Activated CD4-positive, alpha-beta T cell treated with anti-CD3 and anti-CD28 coated beads, Interleukin-2, amount 50 U/mL, for 16 hours (primary cell): ENCODE data around the gene C9orf78.

Experiments used
- DNase-seq: peaks from one replicate; pipeline ENCODE4 v3.0.0-alpha.2; 2020

C9orf78 gene

DNA sequence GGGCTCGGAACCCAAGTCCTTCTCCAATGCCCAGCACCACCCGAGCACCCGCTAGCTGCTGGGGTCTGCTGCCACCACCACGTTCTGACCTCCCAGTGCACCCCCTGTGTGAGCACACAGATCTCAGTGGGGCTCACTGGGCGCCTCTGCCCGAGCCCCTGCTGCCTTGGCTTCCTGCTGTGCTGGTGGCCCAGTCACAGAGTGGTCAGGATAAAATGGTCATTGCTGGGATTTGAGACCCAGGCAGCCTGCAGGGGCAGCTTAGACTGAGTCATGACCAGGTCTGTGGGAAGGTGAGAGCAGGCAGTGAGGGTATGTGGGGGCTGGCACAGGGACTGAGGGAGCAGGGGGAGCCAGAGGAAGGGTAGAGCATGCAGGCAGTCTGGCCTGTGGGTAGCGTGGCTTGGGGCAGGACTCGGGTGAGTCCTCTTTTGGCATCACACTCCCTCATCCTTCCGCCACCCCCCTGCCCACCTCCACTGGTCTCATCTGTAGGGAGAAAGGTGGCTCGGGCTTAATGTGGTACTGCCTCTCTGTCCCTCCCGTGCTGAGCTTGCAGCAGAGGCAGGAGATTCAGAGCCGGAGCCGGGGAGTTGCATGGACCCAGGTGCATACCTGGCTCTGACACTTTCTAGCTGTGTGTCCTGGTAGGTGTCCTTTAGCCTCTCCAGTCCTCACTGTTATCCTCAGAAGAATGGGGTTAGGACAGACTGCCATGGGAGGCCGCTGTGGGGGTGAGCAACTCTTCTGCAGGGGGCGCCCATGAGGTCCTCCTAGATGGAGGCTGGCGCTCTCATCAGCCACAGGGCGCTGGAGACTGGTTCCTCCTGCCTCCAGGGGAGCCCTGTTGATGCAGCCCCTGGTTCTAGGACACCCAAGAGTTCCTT lies 32.3 kb upstream of the C9orf78 start:
- DNase-seq, result peak; percentile 34

DNA sequence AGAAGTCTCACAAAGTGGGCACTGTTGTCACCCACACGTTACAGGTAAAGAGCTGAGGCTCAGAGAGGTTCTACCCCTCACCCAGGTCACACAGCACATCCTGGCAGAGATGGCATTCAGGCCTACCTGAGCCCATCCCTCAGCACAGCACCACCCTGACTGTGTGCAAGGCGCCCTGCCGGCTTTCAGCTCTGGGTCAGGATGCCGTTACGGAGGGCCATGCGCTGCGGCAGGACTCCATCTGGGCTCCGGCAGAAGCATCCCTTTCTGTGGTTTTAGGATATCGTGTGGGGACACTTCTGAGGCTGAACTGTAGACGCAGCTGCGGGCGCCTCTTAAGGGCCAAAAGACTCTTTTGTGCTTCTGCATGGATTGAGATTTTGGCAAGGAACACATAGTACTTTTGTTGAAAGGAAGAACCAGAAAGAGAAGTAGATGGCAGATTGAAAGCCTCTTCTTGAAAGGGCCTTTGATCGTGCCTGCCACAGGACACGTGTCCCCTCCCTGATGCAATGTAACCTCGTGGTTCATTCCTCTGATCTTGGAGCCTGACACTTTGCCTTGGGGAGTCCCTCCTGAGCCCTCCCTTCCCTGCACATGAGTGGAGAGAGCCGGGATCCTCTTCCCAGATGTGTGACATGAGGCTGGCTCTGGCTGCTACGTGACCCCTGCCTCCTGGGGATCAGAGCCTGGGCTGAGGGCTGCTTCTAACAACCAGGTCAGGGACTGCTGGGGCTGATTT lies 31.5 kb upstream of the C9orf78 start:
- peak; percentile 36 for DNase-seq

DNA sequence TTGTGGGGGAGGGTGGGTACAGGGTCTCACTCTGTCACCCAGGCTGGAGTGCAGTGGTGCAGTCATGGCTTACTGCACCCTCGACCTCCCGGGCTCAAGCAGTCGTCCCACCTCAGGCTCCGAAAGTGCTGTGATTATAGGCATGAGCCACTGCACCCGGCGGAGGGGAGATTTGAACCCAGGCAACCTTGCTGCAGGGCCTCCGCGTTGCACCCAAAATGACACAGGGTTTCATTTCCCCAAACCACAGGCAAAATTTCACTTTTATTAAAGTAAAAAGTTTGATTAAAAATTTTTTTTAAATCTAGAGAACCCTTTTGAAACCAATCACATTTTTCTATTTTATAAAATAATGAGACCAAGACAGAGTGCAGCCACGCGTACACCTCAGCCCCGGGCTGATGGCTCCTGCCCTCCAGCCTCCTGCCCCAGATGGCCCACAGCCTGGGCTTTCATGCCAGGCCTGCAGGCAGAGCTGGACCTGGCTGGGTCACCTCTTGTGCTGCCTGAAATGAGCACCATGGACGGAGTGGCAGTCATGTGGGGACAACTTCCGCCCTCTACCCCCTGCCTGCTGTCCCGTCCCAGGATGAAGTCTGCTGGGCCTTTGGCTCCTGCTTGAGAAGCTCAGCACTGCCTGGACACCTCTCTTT lies 30.7 kb upstream of the C9orf78 start:
- DNase-seq, result no peak

DNA sequence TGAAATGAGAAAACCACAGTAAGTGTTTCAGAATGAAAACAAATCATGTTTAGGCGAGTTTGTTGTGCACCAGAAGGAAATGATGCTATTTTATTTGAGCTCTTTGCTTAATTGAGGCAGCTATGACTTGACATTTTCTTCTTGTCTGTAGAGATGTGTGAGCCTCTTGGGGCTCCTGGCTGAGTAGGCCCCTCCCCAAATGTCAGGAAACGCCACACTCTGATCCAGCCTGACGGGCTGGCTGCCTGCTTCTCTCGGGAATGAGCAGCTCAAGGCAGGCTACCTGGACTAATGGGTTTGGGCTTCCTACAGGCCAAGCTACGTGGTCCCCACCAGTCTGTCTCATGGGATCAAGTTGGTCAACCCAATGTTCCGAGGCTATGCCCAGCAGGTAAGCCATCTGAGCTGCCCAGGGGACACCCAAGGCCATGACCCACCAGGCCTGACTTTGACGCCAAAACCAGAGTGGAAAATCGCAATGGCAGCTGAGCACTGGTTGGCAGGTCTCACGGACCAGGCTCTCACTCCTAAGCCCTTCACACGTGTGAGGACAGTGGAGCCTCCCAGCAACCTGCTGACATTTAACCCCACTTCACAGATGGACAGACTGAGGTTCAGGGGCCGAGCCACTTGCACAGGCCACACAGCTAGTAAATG lies 30.0 kb upstream of the C9orf78 start:
- peak; percentile 80 for DNase-seq

DNA sequence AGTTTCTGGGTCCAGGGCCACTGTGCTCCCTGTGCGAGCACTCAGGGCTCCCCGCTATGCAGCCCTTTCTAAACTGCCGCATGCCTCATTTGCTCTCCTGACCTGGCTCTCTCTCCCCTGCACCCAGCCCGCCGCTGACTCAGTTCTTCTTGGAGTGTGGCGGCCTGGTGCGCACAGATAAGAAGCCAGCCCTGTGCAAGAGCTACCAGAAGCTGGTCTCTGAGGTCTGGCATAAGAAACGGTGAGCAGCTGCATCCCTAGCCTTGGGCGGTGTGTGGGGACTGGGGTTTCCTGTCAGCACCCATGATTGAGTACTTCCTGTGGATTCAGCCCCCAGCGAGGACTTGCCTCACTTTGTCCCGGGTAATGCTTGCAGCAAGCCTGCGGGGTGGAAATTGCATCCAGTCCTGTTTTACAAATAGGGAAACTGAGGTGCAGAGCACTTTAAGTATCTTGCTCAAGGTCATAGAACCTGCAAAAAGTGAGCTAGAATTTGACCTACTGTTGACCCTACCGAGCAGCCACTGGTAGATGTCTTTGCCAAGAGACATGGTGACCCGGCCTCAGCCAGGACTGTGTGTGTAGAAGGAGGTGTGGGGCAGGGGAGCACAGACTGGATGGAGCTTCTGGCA lies 28.1 kb upstream of the C9orf78 start:
- DNase-seq, result peak; percentile 92

DNA sequence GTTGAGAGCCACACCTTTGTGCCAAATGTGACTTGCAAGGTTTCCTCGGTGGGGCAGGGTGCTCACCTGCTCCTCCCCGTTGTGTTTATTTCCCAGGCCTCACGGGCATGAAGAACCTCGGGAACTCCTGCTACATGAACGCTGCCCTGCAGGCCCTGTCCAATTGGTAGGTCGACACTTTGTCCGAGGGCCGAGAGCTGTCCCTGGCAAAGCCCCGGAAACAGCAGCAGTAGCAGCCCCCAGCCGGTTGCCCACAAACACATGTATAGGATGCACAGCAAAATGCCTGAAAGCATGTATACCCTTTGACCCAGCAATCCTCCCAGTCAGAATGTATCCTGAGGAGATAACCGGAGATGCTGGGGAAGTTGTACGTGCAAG lies 26.4 kb upstream of the C9orf78 start:
- no peak for DNase-seq

DNA sequence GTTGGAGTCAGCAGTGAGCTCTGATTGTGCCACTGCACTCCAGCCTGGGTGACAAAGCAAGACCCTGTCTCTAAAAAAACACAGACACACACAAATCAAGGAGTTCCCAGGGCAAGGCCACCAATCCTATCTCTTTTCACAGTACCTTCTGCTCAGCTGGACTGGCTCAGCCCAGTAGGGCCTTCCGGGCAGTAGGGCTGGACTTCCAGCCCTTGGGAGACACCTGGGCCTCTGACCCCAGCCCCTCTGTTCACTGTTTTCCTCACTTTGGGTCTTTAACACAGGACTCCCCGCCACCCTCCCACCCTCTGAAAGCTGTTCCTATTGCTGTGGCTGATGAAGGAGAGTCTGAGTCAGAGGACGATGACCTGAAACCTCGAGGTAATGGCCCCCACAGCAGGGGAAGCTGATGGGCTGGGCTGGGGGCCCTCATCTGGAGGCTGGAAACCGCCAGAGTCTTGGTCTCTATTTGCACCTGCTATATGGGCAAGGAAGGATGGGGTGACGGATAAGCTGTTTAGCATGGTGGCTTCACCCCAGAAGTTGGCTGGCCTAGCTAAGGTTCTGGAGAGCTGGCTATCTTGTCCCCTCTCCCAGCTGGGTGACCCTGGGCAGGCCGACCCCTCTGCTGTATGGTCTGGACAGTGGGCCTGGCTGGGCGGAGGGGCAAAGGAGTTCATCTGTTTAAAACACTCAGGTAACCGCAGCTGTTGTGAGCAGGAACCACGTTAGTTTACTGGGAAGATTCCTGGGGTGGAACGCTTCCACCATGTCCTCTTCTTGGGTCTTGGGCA lies 25.8 kb upstream of the C9orf78 start:
- DNase-seq, result peak; percentile 63

DNA sequence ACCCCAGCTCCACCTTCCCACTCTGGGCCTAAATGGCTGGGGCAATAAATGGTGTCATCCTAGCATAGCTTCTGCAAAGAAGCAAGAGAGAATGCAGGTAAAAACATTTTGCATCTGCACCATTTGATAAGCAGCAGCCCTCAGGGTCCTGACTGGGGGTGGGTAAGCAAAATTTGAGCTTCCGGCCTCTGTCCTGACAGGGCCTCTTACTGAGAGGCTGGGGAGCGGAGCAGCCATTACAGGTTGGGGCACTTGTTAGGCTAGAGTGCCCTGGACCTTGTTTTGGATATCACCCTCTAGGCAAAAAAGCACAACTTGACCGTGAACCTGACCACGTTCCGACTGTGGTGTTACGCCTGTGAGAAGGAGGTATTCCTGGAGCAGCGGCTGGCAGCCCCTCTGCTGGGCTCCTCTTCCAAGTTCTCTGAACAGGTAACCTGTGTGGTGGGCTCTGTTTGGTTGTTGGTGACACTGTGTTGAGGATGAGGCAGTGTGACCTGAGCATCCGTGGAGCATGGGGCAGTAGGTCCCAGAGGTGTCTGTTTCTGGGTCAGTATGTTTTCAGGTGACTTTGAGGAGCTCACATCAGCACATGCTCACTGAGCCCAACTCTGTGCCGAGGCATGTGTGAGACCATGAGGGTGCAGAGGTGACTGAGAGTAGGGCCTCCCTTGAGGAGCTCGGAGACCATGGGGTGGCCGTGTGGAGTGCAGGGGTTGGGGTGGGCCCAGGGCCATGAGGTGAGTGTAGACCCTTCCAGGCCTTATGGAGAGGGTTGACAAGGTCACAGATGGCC lies 23.3 kb upstream of the C9orf78 start:
- DNase-seq, result no peak

DNA sequence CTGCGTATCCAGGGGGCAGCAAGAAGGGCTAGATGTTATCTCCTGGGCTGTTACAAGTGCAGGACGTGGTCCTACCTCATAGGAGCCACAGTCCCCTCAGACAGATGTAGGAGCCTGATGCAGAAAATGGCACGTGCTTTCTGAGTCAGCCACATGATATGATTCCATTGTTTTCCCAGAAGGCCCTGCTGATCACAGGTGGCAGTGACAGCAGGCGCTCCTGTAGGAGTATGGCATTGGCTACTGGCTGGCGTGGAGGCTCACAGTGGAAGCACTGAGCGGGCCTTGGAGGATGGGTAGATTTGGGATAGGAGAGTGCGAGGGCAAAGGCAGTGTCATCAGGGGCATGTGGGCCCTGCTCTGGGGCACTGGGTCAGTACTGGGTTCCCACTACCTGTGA lies 22.1 kb upstream of the C9orf78 start:
- DNase-seq, result no peak

DNA sequence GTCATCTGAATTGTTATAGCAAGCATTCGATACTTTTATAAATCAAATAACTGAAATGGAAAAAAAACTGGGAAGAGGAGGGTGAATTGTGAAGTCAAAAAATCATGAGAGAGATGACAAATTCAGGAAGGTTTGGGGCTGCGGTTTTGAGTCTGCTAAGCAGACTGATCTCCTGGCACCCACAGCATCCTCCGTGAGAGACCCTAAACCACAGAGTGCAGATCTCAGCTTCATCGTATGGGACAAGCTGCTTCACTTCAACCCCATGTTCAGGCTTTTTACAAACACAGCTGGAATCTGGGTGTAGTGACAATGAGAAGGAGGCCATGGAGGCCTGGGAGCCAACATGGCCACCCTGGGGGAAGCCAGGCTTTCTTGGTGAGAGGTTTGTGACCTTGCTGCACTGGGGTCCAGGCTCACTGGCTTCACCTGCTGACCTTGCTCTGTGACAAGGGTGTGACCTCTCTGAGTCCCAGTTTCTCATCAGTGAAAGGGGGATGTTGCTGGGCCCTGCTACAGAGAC lies 19.6 kb upstream of the C9orf78 start:
- no peak for DNase-seq

DNA sequence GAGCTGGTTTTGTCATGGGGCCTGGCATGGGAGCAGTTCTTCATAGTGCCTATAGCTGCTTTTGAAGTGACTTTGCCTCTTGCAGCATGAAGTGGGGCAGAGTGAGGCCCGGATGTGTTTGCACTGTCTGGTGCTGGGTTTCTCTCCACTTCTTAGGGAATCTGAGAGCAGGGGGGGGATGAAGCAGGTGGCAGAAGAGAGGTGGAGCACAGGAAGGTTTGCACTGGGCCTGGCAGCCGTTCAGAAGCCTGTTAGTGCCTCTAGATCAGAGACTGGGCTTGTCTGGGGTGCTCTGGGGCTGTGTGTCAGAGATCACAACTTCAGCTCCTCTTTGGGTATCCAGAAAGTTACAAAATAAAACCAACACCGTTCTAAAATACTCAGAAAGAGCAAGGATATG lies 18.5 kb upstream of the C9orf78 start:
- DNase-seq, result no peak

DNA sequence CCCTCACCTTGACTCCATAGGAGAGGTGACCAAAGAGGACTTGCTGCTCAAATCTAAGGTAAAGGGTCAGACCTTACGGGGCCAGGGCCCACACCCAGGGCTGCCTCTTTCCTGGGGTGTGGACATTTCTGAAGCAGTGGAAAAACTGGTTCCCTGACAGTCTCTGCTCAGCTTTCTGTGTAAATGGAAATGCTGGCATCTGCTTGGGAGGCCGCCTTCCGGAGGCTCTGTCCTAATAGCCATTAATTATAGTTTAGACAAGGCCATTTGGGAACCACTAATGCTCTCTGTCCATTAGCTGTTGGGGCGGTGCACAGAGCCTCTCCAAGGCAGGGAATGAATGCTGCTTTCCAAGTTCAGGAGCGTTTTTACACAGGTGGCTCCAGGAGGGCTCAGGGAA lies 17.5 kb upstream of the C9orf78 start:
- DNase-seq, result no peak

DNA sequence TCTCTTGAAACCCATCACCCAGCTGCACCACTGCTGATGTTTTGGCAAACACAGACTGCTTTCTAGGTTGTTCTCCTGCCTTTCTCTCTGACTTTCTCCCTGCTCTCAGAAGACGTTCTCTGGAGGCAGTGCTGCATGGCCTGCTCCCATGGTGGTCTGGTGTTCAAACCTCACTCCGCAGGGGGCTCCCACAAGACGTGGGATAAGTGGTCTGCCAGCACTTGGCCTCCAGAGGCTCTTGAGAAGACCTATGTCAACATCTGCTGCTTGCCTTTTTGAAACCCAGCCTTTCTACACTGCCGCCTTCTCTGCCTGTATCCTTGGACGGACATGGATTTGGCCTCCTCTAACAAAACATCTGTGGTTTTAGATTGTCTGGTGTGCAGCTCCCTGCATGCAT lies 16.7 kb upstream of the C9orf78 start:
- DNase-seq, result no peak

DNA sequence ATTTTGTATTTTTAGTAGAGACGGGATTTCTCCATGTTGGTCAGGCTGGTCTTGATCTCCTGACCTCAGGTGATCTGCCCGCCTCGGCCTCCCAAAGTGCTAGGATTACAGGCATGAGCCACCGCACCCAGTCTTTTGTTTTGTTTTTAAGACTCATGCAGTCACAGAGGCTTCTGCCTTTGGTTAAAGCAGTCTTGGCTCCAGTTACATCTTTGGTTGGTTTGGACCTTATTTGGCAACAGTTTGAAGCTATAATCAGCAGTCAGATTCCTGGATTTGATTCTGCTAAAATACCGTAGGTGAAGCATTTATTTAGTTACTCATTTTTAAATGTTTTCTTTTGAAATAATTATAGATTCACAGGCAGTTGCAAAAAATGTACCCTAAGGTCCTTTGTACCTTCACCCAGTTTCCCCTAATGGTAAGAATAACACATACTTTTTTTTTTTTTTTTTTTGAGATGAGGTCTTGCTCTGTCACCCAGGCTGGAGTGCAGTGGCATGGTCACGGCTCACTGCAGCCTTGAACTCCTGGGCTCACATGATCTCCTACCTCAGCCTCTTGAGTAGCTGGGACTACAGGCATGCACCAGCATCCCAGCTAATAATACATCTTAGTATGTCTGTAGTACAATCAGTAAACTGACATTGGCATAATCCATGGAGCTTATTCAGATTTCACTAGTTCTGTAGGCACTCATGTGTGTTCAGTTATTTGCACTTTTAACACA lies 15.9 kb upstream of the C9orf78 start:
- no peak for DNase-seq

DNA sequence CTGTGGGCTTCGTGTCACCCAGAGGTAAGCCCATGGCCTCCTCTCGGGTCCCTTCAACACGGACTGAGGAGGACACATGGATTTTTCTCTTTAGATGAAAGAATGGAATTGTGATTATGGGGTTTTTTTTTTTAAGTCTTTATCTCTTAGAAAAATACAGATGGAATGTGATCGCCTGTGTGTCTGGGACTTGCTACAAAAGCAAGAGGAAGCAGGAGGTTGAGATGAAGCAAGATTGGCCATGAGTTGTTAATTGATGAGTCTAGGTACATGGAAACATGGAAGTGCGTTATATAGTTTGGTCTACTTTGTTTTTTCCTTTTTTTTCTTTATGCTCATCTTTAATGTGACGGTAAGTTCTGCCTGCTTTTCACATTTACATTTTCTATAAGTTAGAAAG lies 14.8 kb upstream of the C9orf78 start:
- no peak for DNase-seq

DNA sequence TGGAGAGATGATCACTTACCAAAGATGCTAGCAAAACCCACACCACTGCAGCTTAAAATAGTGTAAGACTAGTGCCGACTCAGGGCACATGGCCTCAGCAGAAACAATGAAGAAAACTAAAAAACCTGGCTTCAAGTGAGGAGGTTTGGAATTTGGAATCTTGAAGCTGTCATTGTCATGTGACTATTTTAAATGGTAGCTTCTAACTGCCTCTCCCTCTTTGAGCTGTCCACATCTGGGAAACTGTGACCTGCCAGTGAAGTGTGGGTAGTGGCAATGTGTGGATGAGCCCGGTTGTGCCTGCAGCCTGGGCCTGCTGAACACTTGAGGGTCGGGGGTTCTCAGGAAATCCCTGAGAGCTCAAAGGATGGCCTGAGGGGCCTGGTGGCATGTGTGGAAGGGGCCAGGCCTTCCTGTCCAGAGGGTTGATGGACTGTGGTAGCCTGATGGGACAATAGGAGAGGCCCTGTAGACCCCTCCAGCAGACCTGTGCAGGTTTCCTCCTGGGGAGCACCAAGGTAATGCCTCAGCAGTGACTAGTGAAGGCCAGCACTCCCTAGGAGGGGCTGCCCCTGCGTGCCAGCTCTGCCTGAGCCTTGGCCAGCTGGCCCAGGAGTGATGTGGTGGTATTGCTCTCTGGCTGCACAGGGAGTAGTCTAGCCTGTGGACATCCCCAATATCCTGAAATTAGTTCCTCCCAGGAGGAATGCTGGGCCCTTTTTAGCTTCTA lies 13.8 kb upstream of the C9orf78 start:
- DNase-seq, result no peak

DNA sequence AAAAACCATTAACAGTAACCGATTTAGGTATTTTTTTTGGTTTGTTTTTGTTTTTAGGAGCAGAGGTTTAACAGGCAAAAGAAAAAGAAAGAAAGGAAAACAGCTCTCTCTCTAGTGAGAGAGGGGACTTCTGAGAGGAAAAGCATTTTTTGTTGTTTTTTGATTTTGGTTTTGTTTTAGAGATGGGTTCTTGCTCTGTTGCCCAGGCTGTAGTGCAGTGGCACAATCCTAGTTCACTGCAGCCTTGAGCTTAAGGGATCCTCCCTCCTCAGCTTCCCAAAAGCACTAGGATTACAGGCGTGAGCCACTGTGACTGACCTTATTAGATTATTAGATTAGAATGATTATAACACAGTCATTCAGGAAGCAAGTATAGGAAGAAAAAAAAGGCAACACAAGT lies 10.3 kb upstream of the C9orf78 start:
- no peak for DNase-seq

DNA sequence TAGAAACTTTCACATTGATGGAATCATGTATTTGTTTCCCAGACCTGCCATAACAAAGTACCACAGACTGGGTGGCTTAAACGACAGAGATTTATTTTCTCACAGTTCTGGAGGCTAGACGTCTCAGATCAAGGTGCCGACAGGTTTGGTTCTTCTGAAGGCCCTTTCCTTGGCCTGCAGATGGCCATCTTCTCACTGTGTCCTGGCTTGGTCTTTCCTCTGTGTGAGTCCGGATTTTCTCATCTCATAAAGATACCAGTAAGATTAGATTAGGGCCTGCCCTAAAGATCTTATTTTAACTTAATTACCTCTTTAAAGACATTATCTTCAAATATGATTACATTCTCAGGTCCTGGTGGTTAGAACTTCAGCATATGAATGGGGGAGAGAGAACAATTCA lies 6.0 kb upstream of the C9orf78 start:
- DNase-seq, result no peak

DNA sequence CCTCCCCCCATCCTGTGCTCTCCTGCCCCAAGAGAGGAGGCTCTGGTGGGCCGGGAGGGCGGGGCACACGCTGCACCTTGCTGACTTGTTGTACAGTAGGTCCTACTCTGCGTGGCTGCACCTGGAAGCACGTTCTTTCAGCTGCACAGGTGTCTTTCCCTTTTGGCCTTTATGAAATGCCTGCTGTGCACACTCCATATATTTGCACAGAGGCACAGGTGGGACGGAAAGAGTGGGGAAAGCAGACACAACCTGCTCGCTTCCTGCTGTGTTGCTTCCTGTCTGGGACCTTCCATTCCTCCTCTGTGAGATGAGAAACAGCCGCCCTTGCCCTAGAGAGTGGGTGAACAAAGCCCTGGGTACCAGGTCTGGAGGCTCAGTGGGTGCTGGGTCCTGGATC lies 5.0 kb upstream of the C9orf78 start:
- DNase-seq, result no peak
